A549 treated with AZD9567 at 1 μM for 4 hours (cell line): ENCODE measurements around the gene COX15. TPM values are rescaled to one million over a fixed set of nuclear protein-coding genes. Genes with fewer than 3 reads are reported as not detected.

Experiments
- total RNA-seq: library from RNA; stranded (reverse); fragments of 200-300 nt; extraction: Qiagen RNA extraction; gene quantifications from 5 replicates; pipeline ENCODE4 v1.2.3, GENCODE V29; 2022; ENCODE audit not compliant: insufficient read depth

The COX15 gene
- 23.9 to 31.7 TPM (median 28.4 TPM) in 5 replicates for total RNA-seq

GRCh38 chr10:99732033-99732842 is at the start of gene COX15, which contains the start of gene CUTC:
Gene COX15 (minus strand): TSS chr10:99732127. CDS start chr10:99732049, 78 bp downstream.
Gene CUTC (plus strand): TSS chr10:99732234. CDS start chr10:99732349, 115 bp downstream.

Other genes starting within 250 kb of the COX15 start
- gene NKX2-3, start 199.2 kb downstream of the COX15 start, total RNA-seq, result 0.03 to 0.08 TPM in 2 of 5 replicates, not detected in the others
- 24.8 to 33.6 TPM (median 29.1 TPM) in 5 replicates for gene SLC25A28, start 111.7 kb downstream of the COX15 start, total RNA-seq
- 7.6 to 10.5 TPM (median 9.5 TPM) in 5 replicates for gene ENTPD7, start 72.6 kb downstream of the COX15 start, total RNA-seq
- gene CUTC, start 107 bp upstream of the COX15 start, total RNA-seq, result 30.0 to 36.9 TPM (median 31.2 TPM) in 5 replicates
- 101 to 121 TPM (median 103 TPM) in 5 replicates for gene ABCC2, start 50.5 kb upstream of the COX15 start, total RNA-seq